ENCODE results near the gene TRAM2.

The TRAM2 gene

DNA sequence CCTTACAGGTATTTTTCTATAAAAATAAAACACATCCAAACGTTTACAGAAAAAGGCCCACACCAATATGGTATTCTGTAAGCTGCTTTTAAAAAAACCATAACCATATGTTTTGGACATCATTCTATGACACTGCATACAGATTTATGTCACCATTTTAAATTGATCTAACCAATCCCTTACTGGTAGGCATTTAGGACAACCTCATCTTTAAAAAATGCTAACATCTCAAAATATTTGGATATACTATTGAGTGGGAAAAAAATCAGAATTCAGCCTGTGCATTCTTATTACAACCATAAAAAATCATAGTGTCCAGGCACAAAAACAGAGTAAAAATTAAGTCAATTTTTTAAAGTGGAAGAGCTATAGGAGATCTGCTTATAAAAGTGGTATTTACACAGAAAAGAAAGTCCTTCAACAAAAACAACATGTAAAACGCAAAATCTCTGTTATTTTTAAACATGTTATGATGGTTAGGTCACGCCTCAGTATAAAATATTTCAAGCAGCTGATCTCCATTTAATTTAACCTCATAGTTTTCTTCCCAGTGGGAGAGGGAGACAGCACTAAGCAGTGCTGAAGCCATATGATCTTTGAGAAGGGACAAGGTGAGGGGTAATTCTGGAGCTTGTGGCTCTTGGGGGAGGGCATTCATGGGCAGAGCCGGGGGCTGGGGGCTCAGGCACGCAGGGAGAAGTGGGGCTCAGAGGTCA is 21.2 kb downstream of the TRAM2 start:
- no peaks in the 10 kb centered on the region for H3K27me3 ChIP-seq (ENCODE audit: control insufficient read depth in 2 of 2, insufficient read depth in 2 of 2, low read length in 2 of 2)
- no peak overlapping the region for H3K4me3 ChIP-seq (ENCODE audit: low read length in 2 of 2)
- H3K9me3 ChIP-seq (ENCODE audit: control insufficient read depth in 2 of 2, low read length in 2 of 2): no peaks in the 10 kb centered on the region
- no peak overlapping the region for H3K9ac ChIP-seq (ENCODE audit: low read depth in 1 of 2, low read length in 2 of 2)
- peaks cover 18 to 27% of the 10 kb centered on the region in 2 donors for H3K4me1 ChIP-seq (ENCODE audit: control insufficient read depth in 2 of 2, insufficient read depth in 2 of 2, low read length in 2 of 2)
- H3K36me3 ChIP-seq (ENCODE audit: control insufficient read depth in 2 of 2, insufficient read depth in 2 of 2, low read length in 2 of 2): no peaks in the 10 kb centered on the region
- no peak overlapping the region for H3K27ac ChIP-seq (ENCODE audit: low read depth in 2 of 2, low read length in 2 of 2)

DNA sequence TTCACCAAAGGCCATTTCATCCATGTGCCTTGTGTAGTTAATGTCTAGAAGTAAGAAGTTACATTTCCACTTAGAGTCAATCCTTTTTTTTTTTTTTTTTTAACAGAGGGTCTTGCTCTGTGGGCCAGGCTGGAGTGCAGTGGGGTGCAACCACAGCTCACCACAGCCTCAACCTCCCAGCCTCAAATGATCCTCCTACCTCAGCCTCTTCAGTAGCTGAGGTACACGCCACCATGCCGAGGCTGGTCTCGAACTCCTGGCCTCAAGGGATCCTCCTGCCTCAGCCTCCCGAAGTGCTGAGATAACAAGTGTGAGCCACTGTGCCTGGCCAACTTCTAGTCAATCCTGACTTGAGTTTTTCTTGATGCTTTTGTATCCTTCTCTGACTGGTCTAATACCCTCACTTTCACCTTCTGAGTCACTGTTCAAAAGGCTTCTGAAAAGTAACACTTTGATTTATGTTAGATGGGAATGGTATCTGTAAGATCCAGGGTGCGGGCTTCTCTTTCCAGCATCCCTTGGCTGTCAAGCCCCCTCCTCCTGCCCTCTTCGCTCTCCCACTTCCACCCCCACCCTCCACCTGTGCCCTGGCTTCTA is 22.1 kb downstream of the TRAM2 start:
- H3K36me3 ChIP-seq (ENCODE audit: control insufficient read depth in 2 of 2, insufficient read depth in 2 of 2, low read length in 2 of 2): no peaks in the 10 kb centered on the region
- H3K27me3 ChIP-seq (ENCODE audit: control insufficient read depth in 2 of 2, insufficient read depth in 2 of 2, low read length in 2 of 2): no peaks in the 10 kb centered on the region
- no peak overlapping the region for H3K4me3 ChIP-seq (ENCODE audit: low read length in 2 of 2)
- H3K9me3 ChIP-seq (ENCODE audit: control insufficient read depth in 2 of 2, low read length in 2 of 2): no peaks in the 10 kb centered on the region
- H3K4me1 ChIP-seq (ENCODE audit: control insufficient read depth in 2 of 2, insufficient read depth in 2 of 2, low read length in 2 of 2): peaks cover 27 to 34% of the 10 kb centered on the region in 2 donors
- H3K9ac ChIP-seq (ENCODE audit: low read depth in 1 of 2, low read length in 2 of 2): no peak overlapping the region
- no peak overlapping the region for H3K27ac ChIP-seq (ENCODE audit: low read depth in 2 of 2, low read length in 2 of 2)

DNA sequence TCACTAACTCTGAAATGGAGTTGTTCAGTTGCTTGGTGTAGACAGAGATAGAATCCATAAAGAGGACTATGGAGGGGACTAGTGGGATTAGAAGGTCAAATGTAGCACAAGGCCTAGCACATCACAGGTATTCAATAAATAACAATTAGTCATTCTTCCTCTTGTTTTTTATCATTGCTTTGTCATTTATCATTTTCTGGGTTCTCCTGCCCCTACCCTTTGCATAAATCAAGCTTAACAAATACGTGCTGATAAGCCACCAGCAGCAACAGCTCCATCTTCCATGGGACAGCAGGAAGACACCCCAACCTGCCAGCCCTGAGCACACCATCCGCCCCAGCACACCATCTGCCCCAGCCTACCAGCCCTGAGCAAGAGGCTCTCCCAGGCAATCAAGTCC is 23.1 kb downstream of the TRAM2 start:
- no peak overlapping the region for H3K4me3 ChIP-seq (ENCODE audit: low read length in 2 of 2)
- no peaks in the 10 kb centered on the region for H3K36me3 ChIP-seq (ENCODE audit: control insufficient read depth in 2 of 2, insufficient read depth in 2 of 2, low read length in 2 of 2)
- H3K27ac ChIP-seq (ENCODE audit: low read depth in 2 of 2, low read length in 2 of 2): no peak overlapping the region
- H3K9me3 ChIP-seq (ENCODE audit: control insufficient read depth in 2 of 2, low read length in 2 of 2): no peaks in the 10 kb centered on the region
- no peak overlapping the region for H3K9ac ChIP-seq (ENCODE audit: low read depth in 1 of 2, low read length in 2 of 2)
- peaks cover 29 to 39% of the 10 kb centered on the region in 2 donors for H3K4me1 ChIP-seq (ENCODE audit: control insufficient read depth in 2 of 2, insufficient read depth in 2 of 2, low read length in 2 of 2)
- no peaks in the 10 kb centered on the region for H3K27me3 ChIP-seq (ENCODE audit: control insufficient read depth in 2 of 2, insufficient read depth in 2 of 2, low read length in 2 of 2)

DNA sequence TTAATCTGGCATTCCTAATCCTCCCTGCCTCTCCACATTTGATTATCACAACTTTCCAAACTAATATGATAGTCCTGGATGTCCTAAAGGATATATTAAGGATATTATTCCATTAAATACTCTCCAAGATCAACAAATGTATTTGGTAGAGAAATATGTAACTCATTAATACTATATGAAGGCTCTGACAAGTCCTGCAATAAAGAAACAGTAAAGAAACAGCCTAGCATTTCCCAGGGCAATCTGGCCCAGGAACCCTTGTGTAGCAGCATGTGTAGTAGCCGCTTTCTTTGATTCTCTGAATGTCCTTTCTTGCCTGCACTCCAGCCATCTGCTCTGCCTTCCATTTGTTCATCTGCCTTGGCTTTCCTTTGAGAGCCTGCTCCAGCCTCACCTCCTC is 23.7 kb downstream of the TRAM2 start:
- H3K9me3 ChIP-seq (ENCODE audit: control insufficient read depth in 2 of 2, low read length in 2 of 2): no peaks in the 10 kb centered on the region
- no peak overlapping the region for H3K4me3 ChIP-seq (ENCODE audit: low read length in 2 of 2)
- H3K4me1 ChIP-seq (ENCODE audit: control insufficient read depth in 2 of 2, insufficient read depth in 2 of 2, low read length in 2 of 2): peaks cover 33 to 43% of the 10 kb centered on the region in 2 donors
- H3K9ac ChIP-seq (ENCODE audit: low read depth in 1 of 2, low read length in 2 of 2): no peak overlapping the region
- H3K27me3 ChIP-seq (ENCODE audit: control insufficient read depth in 2 of 2, insufficient read depth in 2 of 2, low read length in 2 of 2): no peaks in the 10 kb centered on the region
- no peak overlapping the region for H3K27ac ChIP-seq (ENCODE audit: low read depth in 2 of 2, low read length in 2 of 2)
- H3K36me3 ChIP-seq (ENCODE audit: control insufficient read depth in 2 of 2, insufficient read depth in 2 of 2, low read length in 2 of 2): no peaks in the 10 kb centered on the region

DNA sequence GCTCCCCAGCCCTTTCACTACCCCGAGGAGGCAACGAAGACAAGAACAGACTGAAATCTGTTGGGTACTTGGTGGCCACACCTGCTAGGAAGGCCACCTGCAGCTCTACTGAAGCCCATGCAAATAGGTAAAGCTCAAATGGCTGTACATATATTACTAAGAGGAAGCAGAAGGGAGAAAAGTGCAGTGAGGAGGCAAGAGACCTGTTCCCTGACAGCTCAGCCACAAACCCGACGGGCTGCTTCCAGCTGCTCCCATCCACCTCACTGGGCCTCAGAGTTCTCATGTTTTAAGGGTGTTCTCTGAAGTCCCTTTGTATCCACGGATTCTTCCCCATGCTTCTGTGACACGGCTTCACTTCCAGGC is 24.6 kb downstream of the TRAM2 start:
- Histone ChIP-seq H3K4me1 (ENCODE audit: control insufficient read depth in 2 of 2, insufficient read depth in 2 of 2, low read length in 2 of 2) (peaks cover 42 to 49% of the 10 kb centered on the region in 2 donors), H3K27ac (ENCODE audit: low read depth in 2 of 2, low read length in 2 of 2) (peak overlapping the region; percentile 48 to 59), H3K9me3 (ENCODE audit: control insufficient read depth in 2 of 2, low read length in 2 of 2) (no peaks in the 10 kb centered on the region), H3K4me3 (ENCODE audit: low read length in 2 of 2) (peak overlapping the region in 1 of 2 donors; percentile 14), H3K36me3 (ENCODE audit: control insufficient read depth in 2 of 2, insufficient read depth in 2 of 2, low read length in 2 of 2) (no peaks in the 10 kb centered on the region), H3K9ac (ENCODE audit: low read depth in 1 of 2, low read length in 2 of 2) (peak overlapping the region; percentile 8 to 48), H3K27me3 (ENCODE audit: control insufficient read depth in 2 of 2, insufficient read depth in 2 of 2, low read length in 2 of 2) (no peaks in the 10 kb centered on the region)

DNA sequence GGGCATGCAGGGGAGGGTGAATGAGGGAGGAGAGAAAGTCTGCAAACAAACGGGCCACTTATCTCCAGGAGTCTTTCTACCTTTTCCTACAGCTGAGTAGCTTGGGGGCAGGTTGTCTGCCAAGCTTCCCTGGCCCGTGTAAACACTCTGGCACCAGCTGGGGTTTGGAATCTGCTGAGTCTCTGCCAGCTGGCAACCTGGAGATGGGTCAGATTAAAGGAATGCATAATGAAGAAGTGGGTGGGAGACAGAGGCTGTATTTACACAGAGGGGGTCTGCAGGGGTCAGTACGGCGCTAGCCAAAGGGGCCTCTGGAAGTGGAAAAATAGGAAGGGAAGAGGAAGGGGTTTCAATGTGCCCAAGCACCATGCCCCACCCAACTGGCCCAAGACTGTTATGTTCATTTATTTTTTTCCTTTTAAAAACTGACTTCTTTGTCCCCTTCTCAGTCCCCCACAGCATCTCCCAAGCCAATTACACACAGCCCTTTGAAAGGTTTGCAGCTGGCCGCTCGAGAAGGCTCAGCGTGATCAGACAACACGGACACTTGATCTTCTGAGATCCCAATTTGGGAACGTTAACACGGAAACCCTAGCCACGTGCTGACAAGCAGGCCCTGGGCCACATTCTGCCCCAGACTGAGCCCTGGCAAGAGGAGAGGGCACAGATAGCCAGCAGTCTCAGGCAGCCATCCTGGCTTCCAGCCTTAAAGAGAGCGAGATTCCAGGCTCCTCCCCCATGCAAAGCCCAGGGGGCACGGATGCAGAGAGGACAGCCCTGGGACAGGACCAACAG is 25.2 kb downstream of the TRAM2 start:
- Histone ChIP-seq H3K4me1 (ENCODE audit: control insufficient read depth in 2 of 2, insufficient read depth in 2 of 2, low read length in 2 of 2) (peaks cover 47 to 55% of the 10 kb centered on the region in 2 donors), H3K9ac (ENCODE audit: low read depth in 1 of 2, low read length in 2 of 2) (peak overlapping the region; percentile 8 to 48)

DNA sequence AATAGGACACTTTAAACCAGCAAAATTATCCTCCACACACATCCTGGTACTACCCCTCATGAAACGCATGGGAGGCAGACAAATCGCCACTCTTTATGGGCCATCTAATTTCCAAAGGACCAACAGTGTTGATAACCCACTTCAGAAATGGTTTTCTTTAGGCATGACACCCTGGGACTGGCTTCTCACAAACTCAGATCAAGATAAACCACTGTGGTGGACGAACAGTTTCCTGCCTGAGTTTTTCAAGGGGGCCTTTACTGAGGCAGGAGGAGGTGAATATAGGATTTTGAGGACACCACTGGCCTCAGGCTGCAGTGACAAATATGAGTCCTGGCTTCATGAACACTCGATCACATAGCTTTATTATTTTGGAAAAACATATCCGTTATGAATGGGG is 26.0 kb downstream of the TRAM2 start:
- Histone ChIP-seq H3K27ac (ENCODE audit: low read depth in 2 of 2, low read length in 2 of 2) (peak overlapping the region; percentile 25 to 59), H3K36me3 (ENCODE audit: control insufficient read depth in 2 of 2, insufficient read depth in 2 of 2, low read length in 2 of 2) (no peaks in the 10 kb centered on the region), H3K9ac (ENCODE audit: low read depth in 1 of 2, low read length in 2 of 2) (no peak overlapping the region), H3K4me1 (ENCODE audit: control insufficient read depth in 2 of 2, insufficient read depth in 2 of 2, low read length in 2 of 2) (peaks cover 47 to 58% of the 10 kb centered on the region in 2 donors), H3K4me3 (ENCODE audit: low read length in 2 of 2) (no peak overlapping the region), H3K9me3 (ENCODE audit: control insufficient read depth in 2 of 2, low read length in 2 of 2) (no peaks in the 10 kb centered on the region), H3K27me3 (ENCODE audit: control insufficient read depth in 2 of 2, insufficient read depth in 2 of 2, low read length in 2 of 2) (no peaks in the 10 kb centered on the region)

More for the DNA sequence above, 25.2 kb downstream of the TRAM2 start:
- peak overlapping the region; percentile 48 to 59 for H3K27ac ChIP-seq (ENCODE audit: low read depth in 2 of 2, low read length in 2 of 2)
- H3K9me3 ChIP-seq (ENCODE audit: control insufficient read depth in 2 of 2, low read length in 2 of 2): no peaks in the 10 kb centered on the region
- H3K36me3 ChIP-seq (ENCODE audit: control insufficient read depth in 2 of 2, insufficient read depth in 2 of 2, low read length in 2 of 2): no peaks in the 10 kb centered on the region
- H3K27me3 ChIP-seq (ENCODE audit: control insufficient read depth in 2 of 2, insufficient read depth in 2 of 2, low read length in 2 of 2): no peaks in the 10 kb centered on the region
- peak overlapping the region; percentile 14 to 38 for H3K4me3 ChIP-seq (ENCODE audit: low read length in 2 of 2)

DNA sequence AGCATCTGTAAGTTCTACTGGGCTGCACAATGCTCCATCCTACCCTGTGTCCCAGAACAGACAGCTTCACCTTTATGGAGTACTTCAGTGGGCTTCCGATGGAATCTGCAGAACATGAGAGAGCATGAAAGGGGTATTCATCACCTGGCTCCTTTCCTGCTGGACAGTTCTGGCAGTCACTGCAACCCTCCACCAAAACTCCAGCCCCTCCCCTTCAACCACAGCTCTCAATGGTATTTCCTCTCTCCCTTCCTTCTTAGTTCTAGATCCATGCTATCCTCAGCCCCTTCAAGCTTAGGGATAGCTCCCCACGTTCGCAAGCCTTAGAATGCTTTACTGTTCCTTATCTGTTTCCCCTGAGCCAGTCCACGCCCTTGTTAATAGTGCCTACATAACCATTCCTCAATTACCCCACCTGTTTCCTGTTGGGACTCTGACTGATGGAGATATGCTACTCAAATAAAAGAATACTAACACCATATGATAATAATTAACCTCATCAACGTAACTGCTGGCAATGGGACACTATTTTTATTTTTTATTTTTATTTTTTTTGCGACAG is 26.8 kb downstream of the TRAM2 start:
- Histone ChIP-seq H3K27ac (ENCODE audit: low read depth in 2 of 2, low read length in 2 of 2) (peak overlapping the region; percentile 49 to 56), H3K4me1 (ENCODE audit: control insufficient read depth in 2 of 2, insufficient read depth in 2 of 2, low read length in 2 of 2) (peaks cover 47 to 58% of the 10 kb centered on the region in 2 donors)

DNA sequence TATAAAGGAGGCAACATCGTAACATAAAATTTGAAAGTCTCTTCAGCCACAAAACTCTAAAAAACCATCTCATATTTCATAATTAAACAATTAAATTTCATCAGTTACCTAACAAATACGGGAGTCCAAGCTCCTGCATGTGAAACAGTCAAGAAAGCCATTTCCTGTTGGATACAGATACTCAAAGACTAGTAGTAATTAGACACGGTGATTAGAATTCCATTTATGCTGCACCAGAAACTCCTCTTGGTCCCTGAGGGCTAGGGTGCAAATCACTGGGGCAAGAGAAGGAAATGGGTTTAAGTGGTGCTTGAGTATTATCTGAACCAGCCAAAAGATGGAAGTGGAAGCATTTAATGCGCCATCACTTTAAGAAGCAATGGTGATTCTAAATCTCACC is 27.4 kb downstream of the TRAM2 start:
- Histone ChIP-seq H3K36me3 (ENCODE audit: control insufficient read depth in 2 of 2, insufficient read depth in 2 of 2, low read length in 2 of 2) (no peaks in the 10 kb centered on the region), H3K9ac (ENCODE audit: low read depth in 1 of 2, low read length in 2 of 2) (no peak overlapping the region), H3K27me3 (ENCODE audit: control insufficient read depth in 2 of 2, insufficient read depth in 2 of 2, low read length in 2 of 2) (no peaks in the 10 kb centered on the region), H3K9me3 (ENCODE audit: control insufficient read depth in 2 of 2, low read length in 2 of 2) (no peaks in the 10 kb centered on the region), H3K4me3 (ENCODE audit: low read length in 2 of 2) (no peak overlapping the region), H3K27ac (ENCODE audit: low read depth in 2 of 2, low read length in 2 of 2) (no peak overlapping the region), H3K4me1 (ENCODE audit: control insufficient read depth in 2 of 2, insufficient read depth in 2 of 2, low read length in 2 of 2) (peaks cover 49 to 61% of the 10 kb centered on the region in 2 donors)

More for the DNA sequence above, 26.8 kb downstream of the TRAM2 start:
- no peaks in the 10 kb centered on the region for H3K27me3 ChIP-seq (ENCODE audit: control insufficient read depth in 2 of 2, insufficient read depth in 2 of 2, low read length in 2 of 2)
- H3K9ac ChIP-seq (ENCODE audit: low read depth in 1 of 2, low read length in 2 of 2): peak overlapping the region in 1 of 2 donors; percentile 7
- H3K9me3 ChIP-seq (ENCODE audit: control insufficient read depth in 2 of 2, low read length in 2 of 2): no peaks in the 10 kb centered on the region
- H3K36me3 ChIP-seq (ENCODE audit: control insufficient read depth in 2 of 2, insufficient read depth in 2 of 2, low read length in 2 of 2): no peaks in the 10 kb centered on the region
- peak overlapping the region in 1 of 2 donors; percentile 48 for H3K4me3 ChIP-seq (ENCODE audit: low read length in 2 of 2)

DNA sequence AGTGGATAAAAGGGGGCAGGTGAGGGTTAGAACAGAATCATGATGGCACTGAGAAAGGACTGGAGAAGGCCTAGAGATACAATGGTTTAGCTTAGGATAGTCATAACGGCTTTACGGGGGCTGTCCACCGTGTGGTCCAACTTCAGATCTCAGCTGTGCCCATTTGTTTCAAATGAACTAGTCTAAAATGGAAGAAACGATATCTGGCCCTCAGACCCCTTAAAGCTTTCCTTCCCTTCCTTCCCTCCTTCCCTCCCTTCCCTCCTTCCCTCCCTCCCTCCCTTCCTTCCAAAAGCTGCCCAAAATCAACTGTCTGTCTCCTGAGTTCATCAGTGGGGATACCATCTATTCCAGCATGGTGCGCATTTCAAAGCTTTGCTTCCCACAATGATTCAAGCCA is 27.9 kb downstream of the TRAM2 start:
- H3K27me3 ChIP-seq (ENCODE audit: control insufficient read depth in 2 of 2, insufficient read depth in 2 of 2, low read length in 2 of 2): no peaks in the 10 kb centered on the region

More for the DNA sequence above, 27.9 kb downstream of the TRAM2 start:
- H3K9me3 ChIP-seq (ENCODE audit: control insufficient read depth in 2 of 2, low read length in 2 of 2): no peaks in the 10 kb centered on the region
- no peak overlapping the region for H3K27ac ChIP-seq (ENCODE audit: low read depth in 2 of 2, low read length in 2 of 2)
- H3K4me3 ChIP-seq (ENCODE audit: low read length in 2 of 2): no peak overlapping the region
- H3K9ac ChIP-seq (ENCODE audit: low read depth in 1 of 2, low read length in 2 of 2): no peak overlapping the region
- H3K36me3 ChIP-seq (ENCODE audit: control insufficient read depth in 2 of 2, insufficient read depth in 2 of 2, low read length in 2 of 2): no peaks in the 10 kb centered on the region
- peaks cover 51 to 66% of the 10 kb centered on the region in 2 donors for H3K4me1 ChIP-seq (ENCODE audit: control insufficient read depth in 2 of 2, insufficient read depth in 2 of 2, low read length in 2 of 2)

All from mucosa of rectum (tissue), 2 donors.